Measurements from ENCODE around the gene ULBP3.
A peak's percentile ranks its signal among the peaks of the same experiment; 100 is the strongest.

ULBP3 gene

GRCh38 chr6:150068720-150069648 is at the start of gene ULBP3:
Gene ULBP3, minus strand, starts transcription at chr6:150069121. Its CDS starts 55 bp downstream, at chr6:150069066.
- peak; percentile 33 for DNase-seq

- DNase-seq, result peak; percentile 91
These were observed 49.7 kb upstream of the ULBP3 start for GRCh38 chr6:150118627-150119026.

- peak; percentile 56 for DNase-seq
These were observed 49.3 kb upstream of the ULBP3 start for GRCh38 chr6:150118203-150118602.

- no peak for DNase-seq
These were observed 47.4 kb upstream of the ULBP3 start for GRCh38 chr6:150116200-150116800.

DNA sequence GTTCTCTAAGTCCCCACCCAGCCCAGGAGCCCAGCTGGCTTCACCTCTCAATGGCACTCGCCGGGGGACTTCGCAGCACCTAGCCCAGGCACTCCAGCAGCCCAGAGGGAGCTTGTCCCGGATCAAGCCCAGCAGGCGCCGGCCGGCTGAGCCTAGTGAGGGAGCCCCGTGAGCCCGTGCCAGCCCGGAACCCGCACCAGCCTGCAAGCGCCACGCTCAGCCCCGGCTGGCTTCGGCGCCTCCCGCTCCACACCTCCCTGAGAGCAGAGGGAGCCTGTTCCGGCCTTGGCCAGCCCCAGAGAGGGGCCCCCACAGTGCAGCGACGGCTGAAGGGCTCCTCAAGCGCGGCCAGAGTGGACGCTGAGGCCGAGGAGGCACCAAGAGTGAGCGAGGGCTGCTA is 46.8 kb upstream of the ULBP3 start:
- DNase-seq, result no peak

GRCh38 chr6:150112233-150112632 is 43.3 kb upstream of the ULBP3 start:
- no peak for DNase-seq

- no peak for DNase-seq
These were observed 33.9 kb upstream of the ULBP3 start for GRCh38 chr6:150102750-150103270.

- no peak for DNase-seq
These were observed 31.8 kb upstream of the ULBP3 start for GRCh38 chr6:150100745-150101144.

- no peak for DNase-seq
These were observed 31.0 kb upstream of the ULBP3 start for GRCh38 chr6:150099953-150100352.

DNA sequence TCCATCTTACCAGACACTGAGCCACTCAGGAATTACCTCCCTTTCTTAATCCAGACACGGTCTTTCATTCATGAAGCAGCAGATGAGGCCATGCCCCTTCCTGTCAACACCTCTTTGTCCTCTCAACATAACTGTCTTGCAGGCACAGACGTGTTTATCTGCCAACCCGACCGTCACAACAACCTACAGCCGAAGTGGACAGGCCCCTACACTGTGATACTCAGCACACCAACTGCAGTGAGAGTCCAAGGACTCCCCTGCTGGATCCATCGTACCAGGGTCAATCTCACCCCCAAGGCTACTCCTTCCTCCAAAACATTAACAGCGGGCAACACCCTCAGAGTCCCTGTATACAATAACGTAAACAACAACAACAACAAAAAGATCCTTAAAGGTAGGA is 30.6 kb upstream of the ULBP3 start:
- no peak for DNase-seq

GRCh38 chr6:150098155-150098554 is 29.2 kb upstream of the ULBP3 start:
- DNase-seq, result no peak

GRCh38 chr6:150093397-150093796 is 24.5 kb upstream of the ULBP3 start:
- no peak for DNase-seq

GRCh38 chr6:150091476-150091875 is 22.6 kb upstream of the ULBP3 start:
- DNase-seq, result no peak

DNA sequence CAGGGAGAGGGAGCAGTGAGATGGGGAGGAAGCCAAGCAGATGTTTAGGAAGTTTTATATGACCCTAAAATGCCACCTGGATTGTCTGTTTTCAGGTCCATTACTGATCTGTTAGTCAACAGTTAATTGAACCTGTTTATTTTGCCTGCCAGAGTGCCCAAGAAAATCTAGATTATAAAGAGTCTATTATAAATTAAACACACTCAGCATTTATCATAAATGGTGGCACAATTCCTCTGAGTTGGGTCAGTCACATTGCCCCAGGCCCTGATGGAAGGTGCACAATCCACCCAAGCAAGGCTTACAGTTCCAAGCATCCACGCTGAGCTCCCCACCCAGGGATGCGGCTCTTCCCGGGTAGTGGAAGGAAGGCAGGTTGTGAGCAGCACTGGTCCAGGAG is 21.4 kb upstream of the ULBP3 start:
- no peak for DNase-seq

- DNase-seq, result no peak
These were observed 19.7 kb upstream of the ULBP3 start for GRCh38 chr6:150088481-150089154.

GRCh38 chr6:150087336-150087735 is 18.4 kb upstream of the ULBP3 start:
- DNase-seq, result no peak

- DNase-seq, result no peak
These were observed 17.1 kb upstream of the ULBP3 start for GRCh38 chr6:150086026-150086425.

GRCh38 chr6:150084426-150084825 is 15.5 kb upstream of the ULBP3 start:
- DNase-seq, result no peak

DNA sequence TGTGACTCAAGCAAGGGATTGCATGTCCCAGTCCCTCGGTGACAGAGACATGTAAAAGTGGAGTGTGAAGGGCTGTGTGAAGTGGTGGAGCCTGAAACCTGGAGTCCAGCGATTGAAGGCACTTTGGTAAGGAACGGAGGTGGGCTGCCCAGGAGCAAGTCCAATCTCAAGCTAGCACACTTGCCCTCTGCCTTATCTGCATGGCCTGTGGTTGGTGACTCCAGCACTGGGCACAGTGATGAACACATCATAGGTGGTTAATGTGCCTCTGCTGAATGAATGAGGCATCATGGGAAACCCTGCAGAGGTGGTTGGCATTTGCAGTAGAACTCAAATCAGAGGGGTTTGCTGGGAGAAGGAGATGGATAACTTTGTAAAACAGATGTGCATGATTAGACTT is 14.9 kb upstream of the ULBP3 start:
- DNase-seq, result no peak

DNA sequence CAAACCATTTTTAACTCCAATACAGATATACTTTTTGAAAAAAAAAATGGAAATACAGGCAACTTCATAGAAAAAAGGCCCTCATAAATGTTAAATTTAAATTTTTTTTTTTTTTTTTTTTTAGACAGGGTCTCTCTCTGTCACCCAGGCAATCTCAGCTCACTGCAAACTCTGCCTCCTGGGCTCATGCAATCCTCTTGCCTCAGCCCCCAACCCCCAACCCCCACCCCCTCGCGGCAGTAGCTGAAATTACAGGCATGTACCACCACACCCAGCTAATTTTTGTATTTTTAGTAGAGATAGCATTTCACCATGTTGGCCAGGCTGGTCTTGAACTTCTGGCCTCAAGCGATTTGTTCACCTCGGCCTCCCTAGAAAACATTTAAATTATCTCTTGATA is 12.8 kb upstream of the ULBP3 start:
- DNase-seq, result no peak

DNA sequence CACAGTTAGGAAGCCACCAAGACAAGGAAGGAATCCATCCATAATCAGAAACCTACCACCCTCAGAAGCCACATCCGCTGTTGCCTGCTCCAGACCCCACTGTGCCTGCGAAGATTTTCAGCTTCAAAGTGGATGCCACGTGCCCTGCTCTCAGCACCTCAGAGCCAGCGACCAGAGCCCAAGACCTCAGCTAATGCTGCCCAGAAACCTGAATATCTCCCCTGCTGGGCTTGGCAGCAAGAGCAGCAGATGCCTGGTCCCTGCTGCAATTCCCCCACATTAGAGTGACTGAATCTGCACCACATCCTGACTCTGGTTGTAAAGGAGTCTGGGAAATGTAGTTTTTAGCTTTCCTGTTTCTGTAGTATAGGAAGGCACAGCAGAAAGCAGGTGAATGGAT is 10.7 kb upstream of the ULBP3 start:
- DNase-seq, result peak; percentile 13

GRCh38 chr6:150078788-150079187 is 9.9 kb upstream of the ULBP3 start:
- no peak for DNase-seq

GRCh38 chr6:150076196-150076893 is 7.4 kb upstream of the ULBP3 start:
- no peak for DNase-seq
